ENCODE data around the gene INO80.

- TF ChIP-seq, protein P1, sequence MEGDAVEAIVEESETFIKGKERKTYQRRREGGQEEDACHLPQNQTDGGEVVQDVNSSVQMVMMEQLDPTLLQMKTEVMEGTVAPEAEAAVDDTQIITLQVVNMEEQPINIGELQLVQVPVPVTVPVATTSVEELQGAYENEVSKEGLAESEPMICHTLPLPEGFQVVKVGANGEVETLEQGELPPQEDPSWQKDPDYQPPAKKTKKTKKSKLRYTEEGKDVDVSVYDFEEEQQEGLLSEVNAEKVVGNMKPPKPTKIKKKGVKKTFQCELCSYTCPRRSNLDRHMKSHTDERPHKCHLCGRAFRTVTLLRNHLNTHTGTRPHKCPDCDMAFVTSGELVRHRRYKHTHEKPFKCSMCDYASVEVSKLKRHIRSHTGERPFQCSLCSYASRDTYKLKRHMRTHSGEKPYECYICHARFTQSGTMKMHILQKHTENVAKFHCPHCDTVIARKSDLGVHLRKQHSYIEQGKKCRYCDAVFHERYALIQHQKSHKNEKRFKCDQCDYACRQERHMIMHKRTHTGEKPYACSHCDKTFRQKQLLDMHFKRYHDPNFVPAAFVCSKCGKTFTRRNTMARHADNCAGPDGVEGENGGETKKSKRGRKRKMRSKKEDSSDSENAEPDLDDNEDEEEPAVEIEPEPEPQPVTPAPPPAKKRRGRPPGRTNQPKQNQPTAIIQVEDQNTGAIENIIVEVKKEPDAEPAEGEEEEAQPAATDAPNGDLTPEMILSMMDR (conservative IDR thresholded peaks at IDR 0.05; ENCODE audit: low read length) = no peak
- no peak for TF ChIP-seq EZH2phosphoT487 (IDR thresholded peaks at IDR 0.05; ENCODE audit: borderline replicate concordance)
Observed at GRCh38 chr15:40976819-40977218, 139.3 kb downstream of the INO80 start.

Data from Loucy (cell line).